HG02642 (cell line): ENCODE data around the gene PCDHGA11.
"Not testable (repeated sequence)": the region's sequence is repeated elsewhere in the genome, so short reads cannot be mapped to it uniquely, and the experiment has no call there.

Experiments used
- ATAC-seq: cut with Tn5 transposase; IDR thresholded peaks from one replicate; pipeline ENCODE4 v1.9.1; 2021; ENCODE audit warnings: mild to moderate bottlenecking; ENCODE audit not compliant: unreplicated experiment, poor library complexity

Gene PCDHGA11

GRCh38 chr5:141420855-141421488 is at the start of gene PCDHGA11:
Gene PCDHGA11, plus strand, starts transcription at chr5:141421051. Its CDS starts 177 bp downstream, at chr5:141421228.
- no peak for ATAC-seq

GRCh38 chr5:141371572-141372475 is 49.0 kb upstream of the PCDHGA11 start:
- no peak for ATAC-seq

GRCh38 chr5:141373673-141374317 is 47.1 kb upstream of the PCDHGA11 start, which contains the start of gene PCDHGA6:
Gene PCDHGA6, plus strand, starts transcription at chr5:141373891. Its CDS starts 193 bp downstream, at chr5:141374084.
- ATAC-seq = no peak

- no peak for ATAC-seq
These were observed 46.2 kb upstream of the PCDHGA11 start for GRCh38 chr5:141374627-141375026.

GRCh38 chr5:141375444-141376155 is 45.3 kb upstream of the PCDHGA11 start:
- ATAC-seq = not testable (repeated sequence)

- ATAC-seq = no peak
These were observed 38.2 kb upstream of the PCDHGA11 start, which contains the start of gene PCDHGA7 for GRCh38 chr5:141382469-141383294. Gene PCDHGA7, plus strand, starts transcription at chr5:141382742. Its CDS starts 158 bp downstream, at chr5:141382900.

- ATAC-seq = no peak
These were observed 37.5 kb upstream of the PCDHGA11 start for GRCh38 chr5:141383345-141383744.

- ATAC-seq = no peak
These were observed 36.2 kb upstream of the PCDHGA11 start for GRCh38 chr5:141384471-141385267.

GRCh38 chr5:141387557-141388311 is 33.1 kb upstream of the PCDHGA11 start, which contains the start of gene PCDHGB4:
Gene PCDHGB4, plus strand, starts transcription at chr5:141387698. Its CDS starts 187 bp downstream, at chr5:141387885.
- ATAC-seq = not testable (repeated sequence)

GRCh38 chr5:141388661-141389060 is 32.2 kb upstream of the PCDHGA11 start:
- no peak for ATAC-seq

GRCh38 chr5:141389153-141390042 is 31.5 kb upstream of the PCDHGA11 start:
- no peak for ATAC-seq

- no peak for ATAC-seq
These were observed 28.2 kb upstream of the PCDHGA11 start, which contains the start of gene PCDHGA8 for GRCh38 chr5:141392429-141393198. Gene PCDHGA8, plus strand, starts transcription at chr5:141392633. Its CDS starts 181 bp downstream, at chr5:141392814.

GRCh38 chr5:141393267-141393666 is 27.6 kb upstream of the PCDHGA11 start:
- no peak for ATAC-seq

GRCh38 chr5:141394401-141395187 is 26.3 kb upstream of the PCDHGA11 start:
- not testable (repeated sequence) for ATAC-seq
